HEK293 (cell line): ENCODE results near the gene MISFA.

Source experiments
- CTCF ChIA-PET: fragments of 350-600 bp; formaldehyde crosslinking; extraction: SDS; loops from one replicate; lab custom pipeline; 2021; ENCODE audit warnings: antibody characterized with exemption; lab: Yijun Ruan, JAX
- POLR2A ChIA-PET: fragments of 300-600 bp; formaldehyde crosslinking; extraction: SDS; loops from one replicate; lab custom pipeline; 2020; ENCODE audit warnings: antibody characterized with exemption, inconsistent platforms; lab: Yijun Ruan, JAX
- H3K27ac ChIP-seq: fragments of 200-500 bp; sonication (Bioruptor generic); 2 replicates; pipeline ENCODE4 v1.5.1; 2014; ENCODE audit warnings: low read depth, low read length, control low read depth, inconsistent platforms; ENCODE audit errors: extremely low read depth
- H3K36me3 ChIP-seq, 2 experiments: fragments of 200-500 bp in 1 of 2; sonication (Bioruptor generic) in 1 of 2; 1 replicate in 1 of 2; 2 replicates in 1 of 2; pipeline ENCODE4 v1.5.1; 2014 to 2017; ENCODE audit warnings: inconsistent platforms in 2 of 2, low read length in 2 of 2; ENCODE audit not compliant: control insufficient read depth in 2 of 2, insufficient read depth in 1 of 2
- H3K4me1 ChIP-seq: fragments of 200-500 bp; sonication (Bioruptor generic); 2 replicates; pipeline ENCODE4 v1.5.1; 2014; ENCODE audit warnings: mild to moderate bottlenecking, low read length, inconsistent platforms; ENCODE audit not compliant: control insufficient read depth, insufficient read depth
- H3K4me3 ChIP-seq: 2 replicates; pipeline ENCODE4 v1.5.1; 2011; ENCODE audit warnings: low read depth, mild to moderate bottlenecking, control low read depth, low read length, moderate library complexity
- H3K9me3 ChIP-seq: fragments of 200-500 bp; sonication (Bioruptor generic); 2 replicates; pipeline ENCODE4 v1.5.1; 2014; ENCODE audit warnings: low read depth, low read length, inconsistent platforms; ENCODE audit not compliant: control insufficient read depth, insufficient read depth
- CTCF ChIP-seq: fragments of 450-650 bp; formaldehyde crosslinking; IDR thresholded peaks from 2 replicates; pipeline ENCODE4 v1.5.1; 2016; ENCODE audit warnings: missing biosample characterization, missing genetic modification characterization
- PBX3 ChIP-seq: sonication (generic); formaldehyde crosslinking; IDR thresholded peaks from 2 replicates; pipeline ENCODE4 v1.8.1; 2022; ENCODE audit warnings: mild to moderate bottlenecking, moderate library complexity, missing genetic modification reagents
- ZEB2 ChIP-seq: fragments of 450-650 bp; formaldehyde crosslinking; IDR thresholded peaks from 2 replicates; pipeline ENCODE4 v1.5.1; 2016; ENCODE audit warnings: missing biosample characterization, missing genetic modification characterization
- ZFP41 ChIP-seq: fragments of 450-650 bp; formaldehyde crosslinking; IDR thresholded peaks from 2 replicates; pipeline ENCODE4 v1.5.1; 2016; ENCODE audit warnings: missing biosample characterization, missing genetic modification characterization, borderline replicate concordance
- ZNF16 ChIP-seq: fragments of 450-650 bp; formaldehyde crosslinking; IDR thresholded peaks from 2 replicates; pipeline ENCODE4 v1.5.1; 2016; ENCODE audit warnings: low read depth, missing biosample characterization, missing genetic modification characterization
- ZNF174 ChIP-seq: fragments of 450-650 bp; formaldehyde crosslinking; IDR thresholded peaks from 2 replicates; pipeline ENCODE4 v1.5.0; 2017; ENCODE audit warnings: missing biosample characterization, mild to moderate bottlenecking, missing genetic modification characterization
- ZNF2 ChIP-seq: fragments of 450-650 bp; formaldehyde crosslinking; IDR thresholded peaks from 2 replicates; pipeline ENCODE4 v1.5.1; 2016; ENCODE audit warnings: missing biosample characterization, missing genetic modification characterization
- ZNF394 ChIP-seq: fragments of 450-650 bp; formaldehyde crosslinking; IDR thresholded peaks from 2 replicates; pipeline ENCODE4 v1.5.1; 2016; ENCODE audit warnings: missing biosample characterization, missing genetic modification characterization, mild to moderate bottlenecking, moderate library complexity, borderline replicate concordance
- ZNF423 ChIP-seq: fragments of 450-650 bp; formaldehyde crosslinking; IDR thresholded peaks from 2 replicates; pipeline ENCODE4 v1.5.1; 2016; ENCODE audit warnings: missing biosample characterization, missing genetic modification characterization
- ZNF488 ChIP-seq: fragments of 450-650 bp; formaldehyde crosslinking; IDR thresholded peaks from 2 replicates; pipeline ENCODE4 v1.5.1; 2016; ENCODE audit warnings: missing biosample characterization, missing genetic modification characterization
- ZNF501 ChIP-seq: fragments of 450-650 bp; formaldehyde crosslinking; IDR thresholded peaks from 2 replicates; pipeline ENCODE4 v1.5.1; 2016; ENCODE audit warnings: missing biosample characterization, missing genetic modification characterization
- ZNF513 ChIP-seq: fragments of 450-650 bp; IDR thresholded peaks from 2 replicates; pipeline ENCODE4 v1.5.1; 2018; ENCODE audit warnings: missing biosample characterization, missing genetic modification characterization
- ZNF621 ChIP-seq: fragments of 450-650 bp; formaldehyde crosslinking; IDR thresholded peaks from 2 replicates; pipeline ENCODE4 v1.5.1; 2017; ENCODE audit warnings: missing biosample characterization, missing genetic modification characterization
- ZNF660 ChIP-seq: fragments of 450-650 bp; IDR thresholded peaks from 2 replicates; pipeline ENCODE4 v1.5.1; 2018; ENCODE audit warnings: missing biosample characterization, mild to moderate bottlenecking, missing genetic modification characterization
- ZNF704 ChIP-seq: fragments of 450-650 bp; formaldehyde crosslinking; IDR thresholded peaks from 2 replicates; pipeline ENCODE4 v1.5.1; 2016; ENCODE audit warnings: missing biosample characterization, missing genetic modification characterization
- ZSCAN30 ChIP-seq: fragments of 450-650 bp; IDR thresholded peaks from 2 replicates; pipeline ENCODE4 v1.5.1; 2018; ENCODE audit warnings: missing biosample characterization, mild to moderate bottlenecking, missing genetic modification characterization, moderate library complexity

The MISFA gene

GRCh38 chr11:18611196-18611595 lies 11.6 kb downstream of the MISFA start:
- CTCF ChIA-PET: no interaction called here
- Histone ChIP-seq H3K9me3 (no peaks in the 10 kb centered on the region), H3K4me1 (no peaks in the 10 kb centered on the region)

GRCh38 chr11:18612394-18612793 lies 12.8 kb downstream of the MISFA start:
- CTCF ChIA-PET: interaction anchor here (0.6 to 1.6 kb wide), 2 partner anchors 14 to 751 kb away, joined by 3 to 4 read pairs; no protein-coding TSS in a partner anchor
- Histone ChIP-seq H3K4me1 (no peaks in the 10 kb centered on the region), H3K4me3 (no peak overlapping the region), H3K9me3 (no peaks in the 10 kb centered on the region), H3K27ac (no peak overlapping the region), H3K36me3 (peaks cover 0 to 77% of the 10 kb centered on the region in 2 experiments; a peak in 1 of 3 replicates)
- TF ChIP-seq ZEB2 (no peak), ZNF513 (peak; percentile 74)
- POLR2A ChIA-PET: no interaction called here

More at GRCh38 chr11:18611196-18611595, 11.6 kb downstream of the MISFA start:
- no peak overlapping the region for H3K4me3 ChIP-seq
- H3K36me3 ChIP-seq: peaks cover 0 to 82% of the 10 kb centered on the region in 2 experiments; a peak in 1 of 3 replicates
- H3K27ac ChIP-seq: no peak overlapping the region
- POLR2A ChIA-PET: no interaction called here
- no peak for TF ChIP-seq ZNF501
- no peak for TF ChIP-seq ZFP41 (tag by site-specific recombination)
- TF ChIP-seq ZNF174 (tag by site-specific recombination): no peak
- TF ChIP-seq ZNF16 (tag by site-specific recombination): no peak
- TF ChIP-seq ZNF704 (tag by site-specific recombination): no peak
- TF ChIP-seq ZNF660 (tag by site-specific recombination): no peak
- no peak for TF ChIP-seq ZNF394
- TF ChIP-seq ZNF423 (tag by site-specific recombination): no peak
- TF ChIP-seq, all 188 proteins: peak for 0

- no peaks in the 10 kb centered on the region for H3K9me3 ChIP-seq
- H3K36me3 ChIP-seq: peaks cover 0 to 59% of the 10 kb centered on the region in 2 experiments; a peak in 1 of 3 replicates
- CTCF ChIA-PET: interaction anchor here (1.1 kb wide), 1 partner anchor 10 kb away, joined by 3 read pairs; no protein-coding TSS in a partner anchor
- H3K4me1 ChIP-seq: no peaks in the 10 kb centered on the region
- no peak overlapping the region for H3K4me3 ChIP-seq
- H3K27ac ChIP-seq: no peak overlapping the region
- TF ChIP-seq ZNF621 (tag by site-specific recombination): no peak
- POLR2A ChIA-PET: interaction anchor here (0.5 kb wide), 1 partner anchor 12 kb away, joined by 3 read pairs; no protein-coding TSS in a partner anchor
Observed at GRCh38 chr11:18614667-18615066, 15.1 kb downstream of the MISFA start.

- Histone ChIP-seq H3K4me3 (no peak overlapping the region), H3K36me3 (peaks cover 0 to 48% of the 10 kb centered on the region in 2 experiments; a peak in 1 of 3 replicates), H3K9me3 (no peaks in the 10 kb centered on the region), H3K27ac (no peak overlapping the region), H3K4me1 (no peaks in the 10 kb centered on the region)
- ChIA-PET CTCF (interaction anchor here (0.5 kb wide), 1 partner anchor 563 kb away, joined by 3 read pairs; no protein-coding TSS in a partner anchor), POLR2A (no interaction called here)
- TF ChIP-seq ZNF2 (tag by site-specific recombination) (no peak), PBX3 (CRISPR knock-in tag) (no peak), CTCF (tag by site-specific recombination) (no peak), ZNF488 (tag by site-specific recombination) (no peak), ZSCAN30 (no peak)
Observed at GRCh38 chr11:18615628-18616392, 16.2 kb downstream of the MISFA start.
